A549 (cell line): ENCODE data around the gene IQCC. TPM values are rescaled to one million over a fixed set of nuclear protein-coding genes. Genes with fewer than 3 reads are reported as not detected.

ENCODE experiments used
- ATAC-seq, 2 experiments: fragments of 200-7000 bp in 1 of 2; fragments of >200 bp in 1 of 2; cut with Nextera tagmentation in 1 of 2; cut with Tn5 transposase in 1 of 2; 3 replicates each; pipeline versions ENCODE4 v1.8.0 to v1.9.1; 2018 to 2020; ENCODE audit warnings: mild to moderate bottlenecking in 1 of 2, moderate library complexity in 1 of 2
- CTCF ChIA-PET: fragments of 300-600 bp; sonication (Branson Sonifier 250); formaldehyde crosslinking; extraction: SDS; loops from one replicate; lab custom pipeline; 2021; ENCODE audit warnings: antibody characterized with exemption, inconsistent platforms; lab: Yijun Ruan, JAX
- POLR2A ChIA-PET: fragments of 350-600 bp; formaldehyde crosslinking; extraction: SDS; loops from one replicate; lab custom pipeline; 2021; ENCODE audit warnings: antibody characterized with exemption, inconsistent platforms; lab: Yijun Ruan, JAX
- DNase-seq, 2 experiments: peaks; one replicate each; pipeline versions ENCODE4 v3.0.0 to v3.0.0-alpha.2; 2011 to 2016; ENCODE audit warnings: low read depth in 1 of 2, low spot score in 1 of 2
- FAIRE-seq: peaks from 2 replicates; lab custom pipeline; 2011; peaks lifted over from hg19 to GRCh38; lab: Jason Lieb, UNC
- H3K27ac ChIP-seq, 2 experiments: fragments of >200 bp; sonication (Bioruptor Twin); formaldehyde crosslinking; 3 replicates each; pipeline ENCODE4 v1.5.1; 2016 to 2017
- H3K4me1 ChIP-seq: fragments of >200 bp; sonication (Bioruptor Twin); formaldehyde crosslinking; 3 replicates; pipeline ENCODE4 v1.6.1; 2016
- H3K4me2 ChIP-seq: fragments of >200 bp; sonication (Bioruptor Twin); formaldehyde crosslinking; 3 replicates; pipeline ENCODE4 v1.6.1; 2016
- H3K4me3 ChIP-seq: fragments of >200 bp; sonication (Bioruptor Twin); formaldehyde crosslinking; 3 replicates; pipeline ENCODE4 v1.5.1; 2016
- H3K9me3 ChIP-seq: fragments of >200 bp; sonication (Bioruptor Twin); formaldehyde crosslinking; 3 replicates; pipeline ENCODE4 v1.6.1; 2016
- BHLHE40 ChIP-seq: IDR thresholded peaks from 2 replicates; pipeline ENCODE4 v1.6.1; 2012; ENCODE audit warnings: low read depth, low read length, inconsistent platforms
- CBX2 ChIP-seq: fragments of 200-600 bp; sonication (generic); IDR thresholded peaks from 2 replicates; pipeline ENCODE4 v1.6.1; 2016; ENCODE audit warnings: low read depth, mild to moderate bottlenecking, borderline replicate concordance
- CBX8 ChIP-seq: fragments of 200-600 bp; sonication (generic); IDR thresholded peaks from 2 replicates; pipeline ENCODE4 v1.6.1; 2016
- CEBPB ChIP-seq, 2 experiments: fragments of >200 bp in 1 of 2; sonication (Bioruptor Twin) in 1 of 2; formaldehyde crosslinking in 1 of 2; IDR thresholded peaks; 2 replicates each; pipeline ENCODE4 v1.6.1; 2012 to 2016
- CHD2 ChIP-seq: fragments of 150-350 bp; IDR thresholded peaks from 2 replicates; pipeline ENCODE4 v1.6.1; 2014; ENCODE audit warnings: low read length; ENCODE audit not compliant: partially characterized antibody
- CHD4 ChIP-seq: fragments of 200-600 bp; sonication (generic); IDR thresholded peaks from 2 replicates; pipeline ENCODE4 v1.6.1; 2016; ENCODE audit warnings: antibody characterized with exemption, mild to moderate bottlenecking, borderline replicate concordance
- E2F6 ChIP-seq: IDR thresholded peaks from 2 replicates; pipeline ENCODE4 v1.6.1; 2012; ENCODE audit warnings: low read depth, borderline replicate concordance
- EP300 ChIP-seq, 2 experiments: fragments of >200 bp; sonication (Bioruptor Twin); formaldehyde crosslinking; IDR thresholded peaks; 2 replicates in 1 of 2; 3 replicates in 1 of 2; pipeline ENCODE4 v1.6.1; 2016 to 2017
- FOSB ChIP-seq: fragments of 250-450 bp; sonication (Bioruptor Pico); IDR thresholded peaks from 2 replicates; pipeline ENCODE4 v1.5.0; 2020; ENCODE audit warnings: mild to moderate bottlenecking, moderate library complexity
- GATA3 ChIP-seq: IDR thresholded peaks from 2 replicates; pipeline ENCODE4 v1.6.1; 2012; ENCODE audit warnings: borderline replicate concordance
- JUNB ChIP-seq: fragments of >200 bp; sonication (Bioruptor Twin); formaldehyde crosslinking; IDR thresholded peaks from 2 replicates; pipeline ENCODE4 v1.6.1; 2016
- KDM5A ChIP-seq: fragments of 200-600 bp; sonication (generic); IDR thresholded peaks from 2 replicates; pipeline ENCODE4 v1.6.1; 2016; ENCODE audit warnings: antibody characterized with exemption, mild to moderate bottlenecking
- MAZ ChIP-seq: fragments of 150-350 bp; IDR thresholded peaks from 2 replicates; pipeline ENCODE4 v1.6.1; 2014; ENCODE audit warnings: antibody characterized with exemption, low read depth, low read length, borderline replicate concordance
- PBX3 ChIP-seq: IDR thresholded peaks from 2 replicates; pipeline ENCODE4 v1.6.1; 2012
- POLR2AphosphoS2 ChIP-seq: conservative IDR thresholded peaks from 2 replicates; pipeline ENCODE4 v1.6.1; 2012; ENCODE audit warnings: low read length, improper control_type of control experiment, inconsistent platforms
- SREBF2 ChIP-seq: fragments of 450-650 bp; IDR thresholded peaks from 2 replicates; pipeline ENCODE4 v1.6.1; 2014; ENCODE audit warnings: mild to moderate bottlenecking, moderate library complexity
- ZC3H11A ChIP-seq: fragments of 450-650 bp; IDR thresholded peaks from 2 replicates; pipeline ENCODE4 v1.6.1; 2014; ENCODE audit warnings: antibody characterized with exemption, mild to moderate bottlenecking
- ZFP36 ChIP-seq: fragments of 450-650 bp; IDR thresholded peaks from 2 replicates; pipeline ENCODE4 v1.6.1; 2014; ENCODE audit warnings: borderline replicate concordance; ENCODE audit not compliant: partially characterized antibody
- ZSCAN20 ChIP-seq: fragments of 250-450 bp; sonication (Bioruptor Pico); IDR thresholded peaks from 2 replicates; pipeline ENCODE4 v1.8.0; 2022; ENCODE audit warnings: mild to moderate bottlenecking, moderate library complexity
- WGBS: methylation state at CpG from one replicate; pipeline ENCODE4 v1.1.6; 2017; ENCODE audit errors: missing lambda C conversion rate; 5-methylcytosine and 5-hydroxymethylcytosine counted together
- polyA plus RNA-seq, 4 experiments: library from polyadenylated mRNA; depleted of rRNA in 3 of 4; stranded (reverse); fragments of >200 nt; fragmentation: RNase III in 1 of 4; extraction: RNeasy Plus Mini Kit Qiagen cat#74134 plus additional on column Dnase treatment in 1 of 4; gene quantifications; 2 replicates in 3 of 4; 3 replicates in 1 of 4; pipeline ENCODE4 v1.2.3, GENCODE V29; 2011 to 2017
- TF ChIP-seq, protein P1 (sequence below): fragments of 250-450 bp; sonication (Bioruptor Pico); IDR thresholded peaks from 2 replicates; pipeline ENCODE4 v1.5.0; 2020; ENCODE audit warnings: low read depth, mild to moderate bottlenecking, moderate library complexity
- TF ChIP-seq, protein P2 (sequence below): fragments of 150-350 bp; IDR thresholded peaks from 2 replicates; pipeline ENCODE4 v1.6.1; 2014; ENCODE audit warnings: low read depth, mild to moderate bottlenecking, low read length

The IQCC gene
- polyA plus RNA-seq, 2 of the 4 experiments (the other 2 are of a cell fraction): 1.6 to 2.0 TPM

- TF ChIP-seq E2F6: no peak
These were observed 18.8 kb downstream of the IQCC start (continued) for GRCh38 chr1:32224285-32224684.

DNA sequence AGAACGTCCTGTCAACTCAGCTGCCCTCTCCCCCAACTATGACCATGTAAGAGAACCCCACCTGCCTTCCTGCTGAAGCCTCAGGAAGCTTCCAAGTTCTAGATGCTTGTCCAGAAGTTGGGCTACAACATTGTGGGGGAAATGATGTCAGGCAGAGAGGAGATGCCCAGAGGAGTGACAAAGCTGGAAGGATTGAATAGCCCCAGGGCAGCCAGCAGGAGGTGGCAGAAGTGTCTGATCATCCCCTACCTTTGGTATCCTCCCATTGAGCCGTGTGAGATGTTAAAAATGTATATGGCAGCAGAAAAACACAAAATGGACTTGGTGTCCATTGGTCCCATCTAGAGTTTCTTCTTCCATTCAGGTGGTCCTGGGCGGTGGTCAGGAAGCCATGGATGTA is 23.3 kb downstream of the IQCC start:
- FAIRE-seq: no peak
- no peak overlapping the region for H3K4me3 ChIP-seq
- TF ChIP-seq, protein P1, sequence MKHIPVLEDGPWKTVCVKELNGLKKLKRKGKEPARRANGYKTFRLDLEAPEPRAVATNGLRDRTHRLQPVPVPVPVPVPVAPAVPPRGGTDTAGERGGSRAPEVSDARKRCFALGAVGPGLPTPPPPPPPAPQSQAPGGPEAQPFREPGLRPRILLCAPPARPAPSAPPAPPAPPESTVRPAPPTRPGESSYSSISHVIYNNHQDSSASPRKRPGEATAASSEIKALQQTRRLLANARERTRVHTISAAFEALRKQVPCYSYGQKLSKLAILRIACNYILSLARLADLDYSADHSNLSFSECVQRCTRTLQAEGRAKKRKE (CRISPR knock-in tag): no peak
- TF ChIP-seq FOSB (CRISPR knock-in tag): no peak
- no peak for TF ChIP-seq EP300 (IDR thresholded peaks at IDR 0.05)
- TF ChIP-seq, all 56 proteins: peak for 0
- peaks cover 4% of the 10 kb centered on the region; the same call in 2 of the 3 replicates for H3K4me1 ChIP-seq
- 79% methylated on average over 3 of the region's 3 CpGs for WGBS
- no peak overlapping the region for H3K4me2 ChIP-seq
- DNase-seq (no peak), ATAC-seq (no peak)
- no peak overlapping the region for H3K27ac ChIP-seq
- ChIA-PET POLR2A (interaction anchor here (0.9 kb wide), 1 partner anchor 12 kb away, joined by 5 read pairs; no protein-coding TSS in a partner anchor), CTCF (interaction anchor here (1.2 to 5.3 kb wide), 5 partner anchors 12 to 20 kb away, joined by 3 to 30 read pairs (median 5); no protein-coding TSS in a partner anchor)
- H3K9me3 ChIP-seq: no peaks in the 10 kb centered on the region

- ATAC-seq (no peak), DNase-seq (no peak)
- Histone ChIP-seq H3K9me3 (no peaks in the 10 kb centered on the region), H3K4me2 (no peak overlapping the region), H3K4me3 (no peak overlapping the region)
- TF ChIP-seq ZC3H11A (no peak), SREBF2 (no peak), POLR2AphosphoS2 (no peak), JUNB (no peak), CHD4 (no peak), CBX8 (no peak), ZFP36 (no peak), MAZ (no peak), CBX2 (no peak), GATA3 (no peak), ZSCAN20 (CRISPR knock-in tag) (no peak)
- TF ChIP-seq, protein P2, sequence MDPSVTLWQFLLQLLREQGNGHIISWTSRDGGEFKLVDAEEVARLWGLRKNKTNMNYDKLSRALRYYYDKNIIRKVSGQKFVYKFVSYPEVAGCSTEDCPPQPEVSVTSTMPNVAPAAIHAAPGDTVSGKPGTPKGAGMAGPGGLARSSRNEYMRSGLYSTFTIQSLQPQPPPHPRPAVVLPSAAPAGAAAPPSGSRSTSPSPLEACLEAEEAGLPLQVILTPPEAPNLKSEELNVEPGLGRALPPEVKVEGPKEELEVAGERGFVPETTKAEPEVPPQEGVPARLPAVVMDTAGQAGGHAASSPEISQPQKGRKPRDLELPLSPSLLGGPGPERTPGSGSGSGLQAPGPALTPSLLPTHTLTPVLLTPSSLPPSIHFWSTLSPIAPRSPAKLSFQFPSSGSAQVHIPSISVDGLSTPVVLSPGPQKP: no peak
- TF ChIP-seq, all 56 proteins: peak for 0
- Histone ChIP-seq H3K27ac (no peak overlapping the region), H3K4me1 (peaks cover 29% of the 10 kb centered on the region)
- ChIA-PET POLR2A (no interaction called here), CTCF (interaction anchor here (1.1 to 2.1 kb wide), 5 partner anchors 8 to 17 kb away, joined by 4 to 9 read pairs (median 7); no protein-coding TSS in a partner anchor)
- WGBS: 88% methylated on average over 5 of the region's 5 CpGs
- no peak for FAIRE-seq
These were observed 26.5 kb downstream of the IQCC start for GRCh38 chr1:32231843-32232432.

DNA sequence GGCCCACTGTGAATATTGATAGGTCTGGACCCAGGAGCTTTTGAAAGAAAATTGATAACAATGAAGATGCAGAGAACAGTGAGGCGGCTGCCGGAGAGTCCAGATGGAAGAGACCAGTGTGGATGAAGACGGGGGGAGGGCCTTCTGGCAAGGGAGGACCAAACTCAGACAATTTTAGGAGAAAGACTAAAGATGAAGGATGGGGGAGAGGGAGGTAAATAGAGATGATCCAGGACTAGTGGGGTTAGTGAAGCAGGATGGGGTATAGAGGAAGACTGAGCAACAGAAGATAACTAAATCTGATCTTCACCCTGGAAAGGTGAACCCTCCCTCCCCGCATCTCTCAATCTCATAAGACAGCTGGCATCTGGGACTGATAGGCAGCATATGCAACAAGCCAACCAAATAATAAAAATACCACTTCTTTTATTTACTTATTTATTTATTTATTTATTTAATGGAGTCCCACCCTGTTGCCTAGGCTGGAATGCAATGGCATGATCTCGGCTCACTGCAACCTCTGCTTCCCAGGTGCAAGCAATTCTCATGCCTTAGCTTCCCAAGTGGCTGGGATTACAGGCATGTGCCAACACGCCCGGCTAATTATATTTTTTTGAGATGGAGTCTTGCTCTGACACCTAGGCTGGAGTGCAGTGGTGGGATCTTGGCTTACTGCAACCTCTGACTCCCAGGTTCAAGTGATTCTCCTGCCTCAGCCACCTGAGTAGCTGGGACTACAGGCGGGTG is 27.3 kb downstream of the IQCC start:
- no peaks in the 10 kb centered on the region for H3K9me3 ChIP-seq
- WGBS: 94% methylated on average over 7 of the region's 8 CpGs
- FAIRE-seq: no peak
- H3K27ac ChIP-seq: no peak overlapping the region
- no peak overlapping the region for H3K4me3 ChIP-seq
- H3K4me1 ChIP-seq: peaks cover 35% of the 10 kb centered on the region
- no peak for TF ChIP-seq ZSCAN20 (CRISPR knock-in tag)
- no peak for TF ChIP-seq BHLHE40
- TF ChIP-seq CEBPB (IDR thresholded peaks at IDR 0.05): no peak
- TF ChIP-seq CHD2: no peak
- TF ChIP-seq PBX3: no peak
- TF ChIP-seq KDM5A: no peak
- POLR2A ChIA-PET: no interaction called here
- no peak for ATAC-seq
- CTCF ChIA-PET: interaction anchor here (1.3 to 2.1 kb wide), 3 partner anchors 7 to 17 kb away, joined by 4 to 9 read pairs (median 7); no protein-coding TSS in a partner anchor
- no peak for DNase-seq
- H3K4me2 ChIP-seq: no peak overlapping the region
